HEK293 (cell line): ENCODE results near the gene BMAL1.

Source experiments
- CTCF ChIA-PET: fragments of 350-600 bp; formaldehyde crosslinking; extraction: SDS; loops from one replicate; lab custom pipeline; 2021; ENCODE audit warnings: antibody characterized with exemption; lab: Yijun Ruan, JAX
- POLR2A ChIA-PET: fragments of 300-600 bp; formaldehyde crosslinking; extraction: SDS; loops from one replicate; lab custom pipeline; 2020; ENCODE audit warnings: antibody characterized with exemption, inconsistent platforms; lab: Yijun Ruan, JAX
- H3K27ac ChIP-seq: fragments of 200-500 bp; sonication (Bioruptor generic); 2 replicates; pipeline ENCODE4 v1.5.1; 2014; ENCODE audit warnings: low read depth, low read length, control low read depth, inconsistent platforms; ENCODE audit errors: extremely low read depth
- H3K36me3 ChIP-seq, 2 experiments: fragments of 200-500 bp in 1 of 2; sonication (Bioruptor generic) in 1 of 2; 1 replicate in 1 of 2; 2 replicates in 1 of 2; pipeline ENCODE4 v1.5.1; 2014 to 2017; ENCODE audit warnings: inconsistent platforms in 2 of 2, low read length in 2 of 2; ENCODE audit not compliant: control insufficient read depth in 2 of 2, insufficient read depth in 1 of 2
- H3K4me1 ChIP-seq: fragments of 200-500 bp; sonication (Bioruptor generic); 2 replicates; pipeline ENCODE4 v1.5.1; 2014; ENCODE audit warnings: mild to moderate bottlenecking, low read length, inconsistent platforms; ENCODE audit not compliant: control insufficient read depth, insufficient read depth
- H3K4me3 ChIP-seq: 2 replicates; pipeline ENCODE4 v1.5.1; 2011; ENCODE audit warnings: low read depth, mild to moderate bottlenecking, control low read depth, low read length, moderate library complexity
- H3K9me3 ChIP-seq: fragments of 200-500 bp; sonication (Bioruptor generic); 2 replicates; pipeline ENCODE4 v1.5.1; 2014; ENCODE audit warnings: low read depth, low read length, inconsistent platforms; ENCODE audit not compliant: control insufficient read depth, insufficient read depth
- BCL11A ChIP-seq: fragments of 450-650 bp; formaldehyde crosslinking; IDR thresholded peaks from 2 replicates; pipeline ENCODE4 v1.5.1; 2016; ENCODE audit warnings: low read depth, missing biosample characterization, missing genetic modification characterization
- ELK4 ChIP-seq: IDR thresholded peaks from 2 replicates; pipeline ENCODE4 v1.6.1; 2011; ENCODE audit warnings: mild to moderate bottlenecking, low read depth, low read length, borderline replicate concordance
- GLI4 ChIP-seq: fragments of 450-650 bp; formaldehyde crosslinking; IDR thresholded peaks from 2 replicates; pipeline ENCODE4 v1.5.1; 2016; ENCODE audit warnings: missing biosample characterization, missing genetic modification characterization
- KLF8 ChIP-seq: fragments of 450-650 bp; formaldehyde crosslinking; IDR thresholded peaks from 2 replicates; pipeline ENCODE4 v1.5.1; 2016; ENCODE audit warnings: missing biosample characterization, missing genetic modification characterization
- SCRT1 ChIP-seq: fragments of 450-650 bp; formaldehyde crosslinking; IDR thresholded peaks from 2 replicates; pipeline ENCODE4 v1.5.1; 2016; ENCODE audit warnings: missing biosample characterization, missing genetic modification characterization, borderline replicate concordance
- SP7 ChIP-seq: fragments of 450-650 bp; formaldehyde crosslinking; IDR thresholded peaks from 2 replicates; pipeline ENCODE4 v1.5.1; 2016; ENCODE audit warnings: missing biosample characterization, missing genetic modification characterization
- TRIM28 ChIP-seq: IDR thresholded peaks from 2 replicates; pipeline ENCODE4 v1.6.1; 2011; ENCODE audit warnings: low read length, control low read depth, borderline replicate concordance
- ZEB2 ChIP-seq: fragments of 450-650 bp; formaldehyde crosslinking; IDR thresholded peaks from 2 replicates; pipeline ENCODE4 v1.5.1; 2016; ENCODE audit warnings: missing biosample characterization, missing genetic modification characterization
- ZFP69B ChIP-seq: fragments of 450-650 bp; formaldehyde crosslinking; IDR thresholded peaks from 2 replicates; pipeline ENCODE4 v1.5.1; 2016; ENCODE audit warnings: missing biosample characterization, missing genetic modification characterization
- ZNF16 ChIP-seq: fragments of 450-650 bp; formaldehyde crosslinking; IDR thresholded peaks from 2 replicates; pipeline ENCODE4 v1.5.1; 2016; ENCODE audit warnings: low read depth, missing biosample characterization, missing genetic modification characterization
- ZNF175 ChIP-seq: fragments of 450-650 bp; formaldehyde crosslinking; IDR thresholded peaks from 2 replicates; pipeline ENCODE4 v1.5.1; 2016; ENCODE audit warnings: missing biosample characterization, missing genetic modification characterization
- ZNF2 ChIP-seq: fragments of 450-650 bp; formaldehyde crosslinking; IDR thresholded peaks from 2 replicates; pipeline ENCODE4 v1.5.1; 2016; ENCODE audit warnings: missing biosample characterization, missing genetic modification characterization
- ZNF302 ChIP-seq: fragments of 450-650 bp; formaldehyde crosslinking; IDR thresholded peaks from 2 replicates; pipeline ENCODE4 v1.5.1; 2016; ENCODE audit warnings: missing biosample characterization, missing genetic modification characterization, low read depth
- ZNF335 ChIP-seq: fragments of 450-650 bp; formaldehyde crosslinking; conservative IDR thresholded peaks from 2 replicates; pipeline ENCODE4 v1.5.1; 2016; ENCODE audit warnings: missing biosample characterization, missing genetic modification characterization
- ZNF473 ChIP-seq: fragments of 450-650 bp; formaldehyde crosslinking; IDR thresholded peaks from 2 replicates; pipeline ENCODE4 v1.5.1; 2017; ENCODE audit warnings: missing biosample characterization, missing genetic modification characterization
- ZNF501 ChIP-seq: fragments of 450-650 bp; formaldehyde crosslinking; IDR thresholded peaks from 2 replicates; pipeline ENCODE4 v1.5.1; 2016; ENCODE audit warnings: missing biosample characterization, missing genetic modification characterization
- ZNF521 ChIP-seq: fragments of 450-650 bp; formaldehyde crosslinking; IDR thresholded peaks from 2 replicates; pipeline ENCODE4 v1.5.1; 2017; ENCODE audit warnings: missing biosample characterization, mild to moderate bottlenecking, missing genetic modification characterization
- ZNF561 ChIP-seq: fragments of 450-650 bp; IDR thresholded peaks from 2 replicates; pipeline ENCODE4 v1.5.1; 2018; ENCODE audit warnings: missing biosample characterization, missing genetic modification characterization, borderline replicate concordance
- ZNF623 ChIP-seq: fragments of 450-650 bp; formaldehyde crosslinking; IDR thresholded peaks from 2 replicates; pipeline ENCODE4 v1.5.1; 2016; ENCODE audit warnings: missing biosample characterization, missing genetic modification characterization
- ZNF654 ChIP-seq: fragments of 450-650 bp; formaldehyde crosslinking; IDR thresholded peaks from 2 replicates; pipeline ENCODE4 v1.5.1; 2016; ENCODE audit warnings: low read depth, missing biosample characterization, missing genetic modification characterization
- ZSCAN16 ChIP-seq: fragments of 450-650 bp; formaldehyde crosslinking; IDR thresholded peaks from 2 replicates; pipeline ENCODE4 v1.5.1; 2016; ENCODE audit warnings: missing biosample characterization, missing genetic modification characterization
- TF ChIP-seq, protein P1 (sequence below): fragments of 450-650 bp; formaldehyde crosslinking; IDR thresholded peaks from 2 replicates; pipeline ENCODE4 v1.5.1; 2016; ENCODE audit warnings: missing biosample characterization, missing genetic modification characterization
- TF ChIP-seq, protein P2 (sequence below): fragments of 450-650 bp; IDR thresholded peaks from 2 replicates; pipeline ENCODE4 v1.5.1; 2018; ENCODE audit warnings: missing biosample characterization, missing genetic modification characterization
- TF ChIP-seq, protein P3 (sequence below): fragments of 450-650 bp; formaldehyde crosslinking; IDR thresholded peaks from 2 replicates; pipeline ENCODE4 v1.5.1; 2016; ENCODE audit warnings: missing biosample characterization, missing genetic modification characterization
- TF ChIP-seq, protein P4 (sequence below): fragments of 450-650 bp; formaldehyde crosslinking; IDR thresholded peaks from 2 replicates; pipeline ENCODE4 v1.5.0; 2017; ENCODE audit warnings: missing biosample characterization, missing genetic modification characterization, borderline replicate concordance
- TF ChIP-seq, protein P5 (sequence below): fragments of 450-650 bp; formaldehyde crosslinking; IDR thresholded peaks from 2 replicates; pipeline ENCODE4 v1.5.1; 2016; ENCODE audit warnings: missing biosample characterization, missing genetic modification characterization

The BMAL1 gene

DNA sequence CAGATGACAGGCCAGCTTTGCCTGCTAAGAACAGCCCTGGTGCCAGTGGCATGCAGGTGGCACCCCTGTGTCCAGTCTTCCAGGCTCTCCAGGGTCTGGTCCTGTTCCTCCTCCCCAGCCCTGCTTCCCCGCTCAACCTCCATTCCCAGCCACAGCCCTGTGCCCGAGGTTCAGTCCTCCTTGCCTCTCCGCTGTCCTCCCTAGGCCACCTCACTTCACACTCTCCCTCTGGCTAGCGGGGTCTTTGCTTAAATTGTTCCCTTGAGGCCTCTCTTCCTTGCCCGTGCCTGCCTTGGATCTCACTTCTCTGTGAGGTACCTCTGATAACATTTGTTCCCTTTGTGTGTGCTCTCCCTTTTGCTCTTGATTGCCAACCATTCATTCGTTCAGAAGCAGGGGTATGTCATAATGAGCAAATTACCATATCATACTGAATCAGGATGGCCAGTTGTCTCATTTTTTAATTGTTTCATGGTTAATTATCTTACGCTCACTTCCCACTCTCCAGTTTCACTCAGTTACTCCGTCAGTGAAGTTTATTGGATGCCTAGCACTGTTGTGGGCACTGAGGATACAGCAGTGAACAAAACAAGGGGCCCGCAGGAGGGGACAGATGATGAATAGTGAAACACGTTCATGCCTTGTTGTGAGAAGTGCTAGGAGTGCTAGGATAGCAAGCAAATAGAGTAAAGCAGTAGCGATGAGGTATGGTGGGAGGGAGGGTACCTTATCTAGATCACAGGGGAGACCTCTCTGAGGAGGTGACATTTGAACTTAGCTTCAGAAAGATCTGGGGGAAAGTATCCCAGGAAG is 7.4 kb downstream of the BMAL1 start:
- ChIA-PET CTCF (interaction anchor here (1.1 kb wide), 1 partner anchor 53 kb away, joined by 3 read pairs; no protein-coding TSS in a partner anchor), POLR2A (no interaction called here)
- Histone ChIP-seq H3K27ac (no peak overlapping the region), H3K4me3 (no peak overlapping the region), H3K9me3 (no peaks in the 10 kb centered on the region), H3K4me1 (no peaks in the 10 kb centered on the region), H3K36me3 (no peaks in the 10 kb centered on the region)
- TF ChIP-seq ZEB2 (tag by site-specific recombination) (no peak), ZNF175 (tag by site-specific recombination) (no peak), ZNF501 (tag by site-specific recombination) (no peak), BCL11A (tag by site-specific recombination) (no peak), KLF8 (tag by site-specific recombination) (no peak), ZSCAN16 (no peak), ZNF561 (tag by site-specific recombination) (no peak), TRIM28 (no peak), ZNF473 (tag by site-specific recombination) (no peak), SCRT1 (tag by site-specific recombination) (no peak), ZNF302 (no peak)
- TF ChIP-seq, protein P1, sequence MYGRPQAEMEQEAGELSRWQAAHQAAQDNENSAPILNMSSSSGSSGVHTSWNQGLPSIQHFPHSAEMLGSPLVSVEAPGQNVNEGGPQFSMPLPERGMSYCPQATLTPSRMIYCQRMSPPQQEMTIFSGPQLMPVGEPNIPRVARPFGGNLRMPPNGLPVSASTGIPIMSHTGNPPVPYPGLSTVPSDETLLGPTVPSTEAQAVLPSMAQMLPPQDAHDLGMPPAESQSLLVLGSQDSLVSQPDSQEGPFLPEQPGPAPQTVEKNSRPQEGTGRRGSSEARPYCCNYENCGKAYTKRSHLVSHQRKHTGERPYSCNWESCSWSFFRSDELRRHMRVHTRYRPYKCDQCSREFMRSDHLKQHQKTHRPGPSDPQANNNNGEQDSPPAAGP = no peak
- TF ChIP-seq, protein P2, sequence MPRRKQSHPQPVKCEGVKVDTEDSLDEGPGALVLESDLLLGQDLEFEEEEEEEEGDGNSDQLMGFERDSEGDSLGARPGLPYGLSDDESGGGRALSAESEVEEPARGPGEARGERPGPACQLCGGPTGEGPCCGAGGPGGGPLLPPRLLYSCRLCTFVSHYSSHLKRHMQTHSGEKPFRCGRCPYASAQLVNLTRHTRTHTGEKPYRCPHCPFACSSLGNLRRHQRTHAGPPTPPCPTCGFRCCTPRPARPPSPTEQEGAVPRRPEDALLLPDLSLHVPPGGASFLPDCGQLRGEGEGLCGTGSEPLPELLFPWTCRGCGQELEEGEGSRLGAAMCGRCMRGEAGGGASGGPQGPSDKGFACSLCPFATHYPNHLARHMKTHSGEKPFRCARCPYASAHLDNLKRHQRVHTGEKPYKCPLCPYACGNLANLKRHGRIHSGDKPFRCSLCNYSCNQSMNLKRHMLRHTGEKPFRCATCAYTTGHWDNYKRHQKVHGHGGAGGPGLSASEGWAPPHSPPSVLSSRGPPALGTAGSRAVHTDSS (tag by site-specific recombination) = no peak
- TF ChIP-seq, protein P3, sequence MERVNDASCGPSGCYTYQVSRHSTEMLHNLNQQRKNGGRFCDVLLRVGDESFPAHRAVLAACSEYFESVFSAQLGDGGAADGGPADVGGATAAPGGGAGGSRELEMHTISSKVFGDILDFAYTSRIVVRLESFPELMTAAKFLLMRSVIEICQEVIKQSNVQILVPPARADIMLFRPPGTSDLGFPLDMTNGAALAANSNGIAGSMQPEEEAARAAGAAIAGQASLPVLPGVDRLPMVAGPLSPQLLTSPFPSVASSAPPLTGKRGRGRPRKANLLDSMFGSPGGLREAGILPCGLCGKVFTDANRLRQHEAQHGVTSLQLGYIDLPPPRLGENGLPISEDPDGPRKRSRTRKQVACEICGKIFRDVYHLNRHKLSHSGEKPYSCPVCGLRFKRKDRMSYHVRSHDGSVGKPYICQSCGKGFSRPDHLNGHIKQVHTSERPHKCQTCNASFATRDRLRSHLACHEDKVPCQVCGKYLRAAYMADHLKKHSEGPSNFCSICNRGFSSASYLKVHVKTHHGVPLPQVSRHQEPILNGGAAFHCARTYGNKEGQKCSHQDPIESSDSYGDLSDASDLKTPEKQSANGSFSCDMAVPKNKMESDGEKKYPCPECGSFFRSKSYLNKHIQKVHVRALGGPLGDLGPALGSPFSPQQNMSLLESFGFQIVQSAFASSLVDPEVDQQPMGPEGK (tag by site-specific recombination) = no peak

GRCh38 chr11:13286279-13286821 is 8.8 kb downstream of the BMAL1 start:
- H3K36me3 ChIP-seq = no peaks in the 10 kb centered on the region
- no peaks in the 10 kb centered on the region for H3K9me3 ChIP-seq
- no peak overlapping the region for H3K4me3 ChIP-seq
- ChIA-PET POLR2A (no interaction called here), CTCF (interaction anchor here (0.8 to 1.1 kb wide), 2 partner anchors 17 to 52 kb away, joined by 3 to 4 read pairs; no protein-coding TSS in a partner anchor)
- no peaks in the 10 kb centered on the region for H3K4me1 ChIP-seq
- H3K27ac ChIP-seq = no peak overlapping the region
- TF ChIP-seq ELK4 = no peak
- TF ChIP-seq SP7 (tag by site-specific recombination) = no peak
- TF ChIP-seq ZNF335 (tag by site-specific recombination) = no peak
- no peak for TF ChIP-seq ZFP69B
- TF ChIP-seq, protein P4, sequence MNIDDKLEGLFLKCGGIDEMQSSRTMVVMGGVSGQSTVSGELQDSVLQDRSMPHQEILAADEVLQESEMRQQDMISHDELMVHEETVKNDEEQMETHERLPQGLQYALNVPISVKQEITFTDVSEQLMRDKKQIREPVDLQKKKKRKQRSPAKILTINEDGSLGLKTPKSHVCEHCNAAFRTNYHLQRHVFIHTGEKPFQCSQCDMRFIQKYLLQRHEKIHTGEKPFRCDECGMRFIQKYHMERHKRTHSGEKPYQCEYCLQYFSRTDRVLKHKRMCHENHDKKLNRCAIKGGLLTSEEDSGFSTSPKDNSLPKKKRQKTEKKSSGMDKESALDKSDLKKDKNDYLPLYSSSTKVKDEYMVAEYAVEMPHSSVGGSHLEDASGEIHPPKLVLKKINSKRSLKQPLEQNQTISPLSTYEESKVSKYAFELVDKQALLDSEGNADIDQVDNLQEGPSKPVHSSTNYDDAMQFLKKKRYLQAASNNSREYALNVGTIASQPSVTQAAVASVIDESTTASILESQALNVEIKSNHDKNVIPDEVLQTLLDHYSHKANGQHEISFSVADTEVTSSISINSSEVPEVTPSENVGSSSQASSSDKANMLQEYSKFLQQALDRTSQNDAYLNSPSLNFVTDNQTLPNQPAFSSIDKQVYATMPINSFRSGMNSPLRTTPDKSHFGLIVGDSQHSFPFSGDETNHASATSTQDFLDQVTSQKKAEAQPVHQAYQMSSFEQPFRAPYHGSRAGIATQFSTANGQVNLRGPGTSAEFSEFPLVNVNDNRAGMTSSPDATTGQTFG (tag by site-specific recombination) = no peak
- TF ChIP-seq ZNF623 (tag by site-specific recombination) = no peak
- TF ChIP-seq ZNF654 (tag by site-specific recombination) = no peak
- TF ChIP-seq ZNF16 (tag by site-specific recombination) = no peak
- TF ChIP-seq ZNF2 (tag by site-specific recombination) = no peak
- TF ChIP-seq ZNF521 (tag by site-specific recombination) = no peak
- TF ChIP-seq GLI4 (tag by site-specific recombination) = no peak
- TF ChIP-seq, protein P5, sequence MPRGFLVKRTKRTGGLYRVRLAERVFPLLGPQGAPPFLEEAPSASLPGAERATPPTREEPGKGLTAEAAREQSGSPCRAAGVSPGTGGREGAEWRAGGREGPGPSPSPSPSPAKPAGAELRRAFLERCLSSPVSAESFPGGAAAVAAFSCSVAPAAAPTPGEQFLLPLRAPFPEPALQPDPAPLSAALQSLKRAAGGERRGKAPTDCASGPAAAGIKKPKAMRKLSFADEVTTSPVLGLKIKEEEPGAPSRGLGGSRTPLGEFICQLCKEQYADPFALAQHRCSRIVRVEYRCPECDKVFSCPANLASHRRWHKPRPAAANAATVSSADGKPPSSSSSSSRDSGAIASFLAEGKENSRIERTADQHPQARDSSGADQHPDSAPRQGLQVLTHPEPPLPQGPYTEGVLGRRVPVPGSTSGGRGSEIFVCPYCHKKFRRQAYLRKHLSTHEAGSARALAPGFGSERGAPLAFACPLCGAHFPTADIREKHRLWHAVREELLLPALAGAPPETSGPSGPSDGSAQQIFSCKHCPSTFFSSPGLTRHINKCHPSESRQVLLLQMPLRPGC (tag by site-specific recombination) = no peak
